Esophagus squamous epithelium (tissue), 4 donors: Measurements from ENCODE around the gene PATZ1.

Experiments used
- CTCF ChIP-seq, 6 experiments: fragments of 450-650 bp in 4 of 6; fragments of 200-600 bp in 2 of 6; sonication (generic) in 2 of 6; IDR thresholded peaks; one replicate each; pipeline ENCODE4 v1.5.1; 2016 to 2019; ENCODE audit warnings: antibody characterized with exemption in 6 of 6, mild to moderate bottlenecking in 4 of 6, moderate library complexity in 4 of 6
- POLR2A ChIP-seq, 4 donors: fragments of 450-650 bp; IDR thresholded peaks; one replicate each; pipeline ENCODE4 v1.6.1; 2017; ENCODE audit warnings: antibody characterized with exemption in 4 of 4, mild to moderate bottlenecking in 4 of 4, moderate library complexity in 3 of 4

GRCh38 chr22:31326877-31327276 lies 19.3 kb downstream of the PATZ1 start:
- TF ChIP-seq CTCF (IDR thresholded peaks at IDR 0.05) (no peak), POLR2A (IDR thresholded peaks at IDR 0.05) (no peak)
